SU-DHL-6 (cell line): ENCODE measurements around the gene EIF4EBP2.

ENCODE experiments used
- H2AFZ ChIP-seq: fragments of 200-600 bp; sonication (generic); 2 replicates; pipeline ENCODE4 v1.6.1; 2014; ENCODE audit warnings: low read depth, mild to moderate bottlenecking, moderate library complexity, mixed read lengths, antibody characterized with exemption, low read length; ENCODE audit not compliant: severe bottlenecking
- H3F3A ChIP-seq: fragments of 200-600 bp; shearing (Covaris generic); 2 replicates; pipeline ENCODE4 v1.6.0; 2016; ENCODE audit warnings: antibody characterized with exemption, mild to moderate bottlenecking; ENCODE audit not compliant: insufficient read depth
- H3K27ac ChIP-seq: fragments of 200-600 bp; sonication (generic); 2 replicates; pipeline ENCODE4 v1.5.1; 2016; ENCODE audit warnings: low read depth, mild to moderate bottlenecking, low read length, moderate library complexity, mixed read lengths
- H3K27me3 ChIP-seq: fragments of 200-600 bp; sonication (generic), shearing (Covaris generic); 2 replicates; pipeline ENCODE4 v1.6.0; 2014; ENCODE audit warnings: mild to moderate bottlenecking, low read length
- H3K36me3 ChIP-seq: fragments of 200-600 bp; sonication (generic); 2 replicates; pipeline ENCODE4 v1.6.1; 2014; ENCODE audit warnings: mild to moderate bottlenecking, low read length, mixed read lengths
- H3K4me2 ChIP-seq: fragments of 300-600, 200-600 bp; shearing (Covaris generic), sonication (generic); 2 replicates; pipeline ENCODE4 v1.6.0; 2014; ENCODE audit warnings: low read length, low read depth, mild to moderate bottlenecking; ENCODE audit not compliant: poor library complexity, severe bottlenecking
- H3K4me3 ChIP-seq: fragments of 200-600 bp; sonication (generic); 2 replicates; pipeline ENCODE4 v1.5.1; 2014; ENCODE audit warnings: antibody characterized with exemption, low read length, mild to moderate bottlenecking, mixed read lengths; ENCODE audit not compliant: insufficient read depth, poor library complexity, severe bottlenecking
- H3K79me2 ChIP-seq: fragments of 200-600 bp; sonication (generic); 2 replicates; pipeline ENCODE4 v1.6.1; 2014; ENCODE audit warnings: mild to moderate bottlenecking, low read length, moderate library complexity; ENCODE audit not compliant: insufficient read depth
- H3K9ac ChIP-seq: fragments of 200-600 bp; sonication (generic); 2 replicates; pipeline ENCODE4 v1.7.0; 2014; ENCODE audit warnings: mild to moderate bottlenecking, low read length
- H3K9me2 ChIP-seq: fragments of 200-600 bp; sonication (generic); replicated peaks from 2 replicates; pipeline ENCODE4 v1.6.1; 2014; ENCODE audit warnings: low read length; ENCODE audit not compliant: insufficient read depth
- H3K9me3 ChIP-seq: fragments of 200-600 bp; sonication (generic); 2 replicates; pipeline ENCODE4 v1.6.1; 2014; ENCODE audit warnings: low read length, mixed read lengths; ENCODE audit not compliant: insufficient read depth
- H4K20me1 ChIP-seq: fragments of 200-600 bp; sonication (generic); 2 replicates; pipeline ENCODE4 v1.6.1; 2014; ENCODE audit warnings: low read depth, mild to moderate bottlenecking, antibody characterized with exemption, low read length, moderate library complexity, mixed read lengths
- CTCF ChIP-seq: fragments of 200-600 bp; sonication (generic); IDR thresholded peaks from one replicate; pipeline ENCODE4 v1.5.1; 2017; ENCODE audit warnings: antibody characterized with exemption, mild to moderate bottlenecking, low read length, moderate library complexity; ENCODE audit not compliant: insufficient read depth, poor library complexity, severe bottlenecking
- EZH2phosphoT487 ChIP-seq: fragments of 200-600 bp; sonication (generic), shearing (Covaris generic); conservative IDR thresholded peaks from 2 replicates; pipeline ENCODE4 v1.6.1; 2018; ENCODE audit warnings: mild to moderate bottlenecking, antibody characterized with exemption, low read length, moderate library complexity, mixed read lengths

EIF4EBP2 gene

GRCh38 chr10:70357565-70357964 is 46.4 kb upstream of the EIF4EBP2 start:
- no peaks in the 10 kb centered on the region for H3K36me3 ChIP-seq
- H3K27ac ChIP-seq, result no peak overlapping the region
- H3F3A ChIP-seq, result no peaks in the 10 kb centered on the region
- H4K20me1 ChIP-seq, result no peaks in the 10 kb centered on the region; the same call in 1 of the 2 replicates
- no peak overlapping the region for H2AFZ ChIP-seq
- H3K27me3 ChIP-seq, result no peaks in the 10 kb centered on the region
- no peaks in the 10 kb centered on the region for H3K9me3 ChIP-seq
- H3K9me2 ChIP-seq, result no peaks in the 10 kb centered on the region
- TF ChIP-seq EZH2phosphoT487 (no peak), CTCF (no peak)
- H3K4me2 ChIP-seq, result no peak overlapping the region
- H3K9ac ChIP-seq, result no peak overlapping the region
- H3K4me3 ChIP-seq, result no peak overlapping the region
- H3K79me2 ChIP-seq, result no peaks in the 10 kb centered on the region; the same call in 1 of the 2 replicates

GRCh38 chr10:70358446-70358845 is 45.5 kb upstream of the EIF4EBP2 start:
- no peak overlapping the region for H3K4me3 ChIP-seq
- no peaks in the 10 kb centered on the region for H3K9me3 ChIP-seq
- H3K27me3 ChIP-seq, result no peaks in the 10 kb centered on the region
- H3K4me2 ChIP-seq, result no peak overlapping the region
- H2AFZ ChIP-seq, result no peak overlapping the region
- TF ChIP-seq CTCF (no peak), EZH2phosphoT487 (no peak)
- H3K27ac ChIP-seq, result no peak overlapping the region
- no peaks in the 10 kb centered on the region; the same call in 1 of the 2 replicates for H3K79me2 ChIP-seq
- no peaks in the 10 kb centered on the region for H3K36me3 ChIP-seq
- H4K20me1 ChIP-seq, result no peaks in the 10 kb centered on the region; the same call in 1 of the 2 replicates
- no peaks in the 10 kb centered on the region for H3K9me2 ChIP-seq
- H3K9ac ChIP-seq, result no peak overlapping the region
- H3F3A ChIP-seq, result no peaks in the 10 kb centered on the region

GRCh38 chr10:70359017-70359550 is 44.9 kb upstream of the EIF4EBP2 start:
- no peak overlapping the region for H3K27ac ChIP-seq
- no peak overlapping the region for H3K4me3 ChIP-seq
- H3K79me2 ChIP-seq, result peaks cover 4% of the 10 kb centered on the region; the same call in 1 of the 2 replicates
- H3K36me3 ChIP-seq, result no peaks in the 10 kb centered on the region
- H3F3A ChIP-seq, result no peaks in the 10 kb centered on the region
- no peaks in the 10 kb centered on the region; the same call in 1 of the 2 replicates for H4K20me1 ChIP-seq
- H3K27me3 ChIP-seq, result no peaks in the 10 kb centered on the region
- no peak overlapping the region for H2AFZ ChIP-seq
- H3K9ac ChIP-seq, result no peak overlapping the region
- TF ChIP-seq CTCF, result no peak
- no peak for TF ChIP-seq EZH2phosphoT487
- H3K9me2 ChIP-seq, result no peaks in the 10 kb centered on the region
- no peaks in the 10 kb centered on the region for H3K9me3 ChIP-seq
- H3K4me2 ChIP-seq, result no peak overlapping the region
